ENCODE measurements around the gene MIA. TPM values are rescaled to one million over a fixed set of nuclear protein-coding genes. Genes with fewer than 3 reads are reported as not detected.
A peak's percentile ranks its signal among the peaks of the same experiment; 100 is the strongest.

The MIA gene
- total RNA-seq, 1 donor from 2014 or later = not detected

- Histone ChIP-seq H3F3A (ENCODE audit: low read depth) (peaks cover 26% of the 10 kb centered on the region), H3K9ac (no peak overlapping the region), H3K36me3 (no peaks in the 10 kb centered on the region), H2AFZ (replicated peaks) (peak overlapping the region; percentile 84), H3K4me1 (peaks cover 4% of the 10 kb centered on the region), H3K27me3 (no peaks in the 10 kb centered on the region), H3K27ac (no peak overlapping the region), H3K79me2 (ENCODE audit: low read depth) (no peaks in the 10 kb centered on the region), H3K4me3 (peak overlapping the region; percentile 73), H4K20me1 (ENCODE audit: low read depth) (no peaks in the 10 kb centered on the region), H3K4me2 (peak overlapping the region; percentile 74), H3K9me3 (ENCODE audit: low read depth) (no peaks in the 10 kb centered on the region)
- TF ChIP-seq CTCF (IDR thresholded peaks at IDR 0.05) (no peak), EZH2phosphoT487 (IDR thresholded peaks at IDR 0.05) (no peak), EZH2 (IDR thresholded peaks at IDR 0.05) (no peak)
- Mint-ChIP-seq H3K4me3 (peak overlapping the region; percentile 85), H3K9me3 (no peaks in the 10 kb centered on the region), H3K4me1 (peaks cover 18% of the 10 kb centered on the region), H3K36me3 (no peaks in the 10 kb centered on the region), H3K27me3 (ENCODE audit: insufficient read depth, low read depth) (peaks cover 3% of the 10 kb centered on the region), H3K27ac (peak overlapping the region; percentile 23)
- DNase-seq (ENCODE audit: low spot score) = no peak
Measured at GRCh38 chr19:40778706-40779284, 3.5 kb downstream of the MIA start.

- no peaks in the 10 kb centered on the region for H3K27me3 ChIP-seq
- H3K9ac ChIP-seq = no peak overlapping the region
- H3F3A ChIP-seq (ENCODE audit: low read depth) = peaks cover 26% of the 10 kb centered on the region
- Mint-ChIP-seq H3K4me3 (peak overlapping the region; percentile 25), H3K36me3 (no peaks in the 10 kb centered on the region), H3K27ac (no peak overlapping the region), H3K9me3 (no peaks in the 10 kb centered on the region), H3K27me3 (ENCODE audit: insufficient read depth, low read depth) (peaks cover 4% of the 10 kb centered on the region), H3K4me1 (peaks cover 18% of the 10 kb centered on the region)
- no peaks in the 10 kb centered on the region for H3K9me3 ChIP-seq (ENCODE audit: low read depth)
- no peaks in the 10 kb centered on the region for H3K36me3 ChIP-seq
- H3K4me3 ChIP-seq = no peak overlapping the region
- no peak overlapping the region for H3K4me2 ChIP-seq
- TF ChIP-seq EZH2 (IDR thresholded peaks at IDR 0.05) = no peak
- TF ChIP-seq CTCF (IDR thresholded peaks at IDR 0.05) = no peak
- TF ChIP-seq EZH2phosphoT487 (IDR thresholded peaks at IDR 0.05) = no peak
- no peaks in the 10 kb centered on the region for H4K20me1 ChIP-seq (ENCODE audit: low read depth)
- no peaks in the 10 kb centered on the region for H3K79me2 ChIP-seq (ENCODE audit: low read depth)
- H3K27ac ChIP-seq = no peak overlapping the region
- peaks cover 4% of the 10 kb centered on the region for H3K4me1 ChIP-seq
- no peak for DNase-seq (ENCODE audit: low spot score)
- no peak overlapping the region for H2AFZ ChIP-seq (replicated peaks)
Measured at GRCh38 chr19:40780582-40780981, 5.3 kb downstream of the MIA start.

DNA sequence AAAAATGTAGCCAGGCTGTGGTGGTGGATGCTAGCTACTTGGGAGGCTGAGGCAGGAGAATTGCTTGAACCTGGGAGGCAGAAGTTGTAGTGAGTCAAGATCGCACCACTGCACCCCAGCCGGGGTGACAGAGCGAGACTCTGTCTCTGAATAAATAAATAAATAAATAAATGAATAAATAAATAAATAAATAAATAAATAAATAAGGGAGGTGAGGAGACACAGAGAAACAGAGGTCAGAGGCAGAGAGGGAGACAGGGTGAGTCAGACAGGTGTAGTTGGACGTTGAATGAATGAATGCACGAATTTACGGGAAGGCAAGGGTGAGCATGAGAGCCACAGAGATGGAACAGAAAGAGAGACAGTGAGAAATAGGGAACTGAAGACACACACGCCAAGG, 5.8 kb downstream of the MIA start:
- H3K4me1 Mint-ChIP-seq = peaks cover 16% of the 10 kb centered on the region
- Histone ChIP-seq H3K4me2 (no peak overlapping the region), H3F3A (ENCODE audit: low read depth) (peaks cover 26% of the 10 kb centered on the region), H3K27me3 (no peaks in the 10 kb centered on the region), H4K20me1 (ENCODE audit: low read depth) (no peaks in the 10 kb centered on the region), H3K9me3 (ENCODE audit: low read depth) (no peaks in the 10 kb centered on the region), H3K4me1 (peaks cover 4% of the 10 kb centered on the region), H2AFZ (replicated peaks) (no peak overlapping the region), H3K4me3 (no peak overlapping the region), H3K36me3 (no peaks in the 10 kb centered on the region), H3K79me2 (ENCODE audit: low read depth) (no peaks in the 10 kb centered on the region), H3K27ac (no peak overlapping the region), H3K9ac (no peak overlapping the region)
- no peaks in the 10 kb centered on the region for H3K36me3 Mint-ChIP-seq
- H3K4me3 Mint-ChIP-seq = peak overlapping the region; percentile 14
- no peak for TF ChIP-seq CTCF (IDR thresholded peaks at IDR 0.05)
- TF ChIP-seq EZH2 (IDR thresholded peaks at IDR 0.05) = no peak
- no peak for TF ChIP-seq EZH2phosphoT487 (IDR thresholded peaks at IDR 0.05)
- H3K27me3 Mint-ChIP-seq (ENCODE audit: insufficient read depth, low read depth) = peaks cover 5% of the 10 kb centered on the region
- H3K27ac Mint-ChIP-seq = no peak overlapping the region
- no peak for DNase-seq (ENCODE audit: low spot score)
- no peaks in the 10 kb centered on the region for H3K9me3 Mint-ChIP-seq

All from neural progenitor cell (in vitro differentiated cells).